Gastrocnemius medialis (tissue), 4 donors: Measurements from ENCODE around the gene OPRM1.

Experiments used
- CTCF ChIP-seq, 5 experiments: fragments of 450-650 bp in 3 of 5; fragments of 200-600 bp in 2 of 5; sonication (generic) in 2 of 5; IDR thresholded peaks in 4 of 5; conservative IDR thresholded peaks in 1 of 5; 1 replicate in 4 of 5; 2 replicates in 1 of 5; pipeline ENCODE4 v1.5.1; 2016 to 2019; ENCODE audit warnings: antibody characterized with exemption in 5 of 5, mild to moderate bottlenecking in 3 of 5, moderate library complexity in 3 of 5
- POLR2A ChIP-seq, 2 donors: fragments of 450-650 bp; IDR thresholded peaks; one replicate each; pipeline ENCODE4 v1.6.1; 2017; ENCODE audit warnings: antibody characterized with exemption in 2 of 2, mild to moderate bottlenecking in 2 of 2, moderate library complexity in 2 of 2

- TF ChIP-seq CTCF (IDR thresholded peaks at IDR 0.05 in 4 of 5, conservative IDR thresholded peaks at IDR 0.05 in 1 of 5) (no peak), POLR2A (IDR thresholded peaks at IDR 0.05) (no peak)
These were observed 228.6 kb downstream of the OPRM1 start for GRCh38 chr6:154267508-154268106.
